Measurements from ENCODE around the gene FAM227A.

FAM227A gene

DNA sequence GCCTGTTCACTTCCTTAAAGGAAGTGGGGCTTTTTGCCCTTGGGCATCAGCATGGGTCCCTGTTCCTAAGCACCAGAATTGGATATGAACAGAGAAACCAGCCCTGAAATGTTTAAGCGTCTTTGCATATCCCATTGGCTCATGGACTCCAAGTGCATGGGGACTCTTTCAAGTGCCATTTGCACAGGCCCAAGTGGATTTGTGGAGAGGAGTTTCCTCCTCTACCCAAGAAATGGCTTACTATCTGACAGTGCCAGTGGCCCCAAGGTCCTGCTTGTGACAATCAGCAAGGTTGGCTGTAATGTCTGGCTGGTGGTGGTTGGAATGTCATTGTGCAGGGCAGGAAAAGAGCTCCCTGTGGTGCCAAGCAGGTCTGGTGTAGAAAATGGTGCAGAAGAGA, 29.6 kb upstream of the FAM227A start:
- no peak for DNase-seq (ENCODE audit: extremely low read depth, low read depth)
- TF ChIP-seq, protein P1, sequence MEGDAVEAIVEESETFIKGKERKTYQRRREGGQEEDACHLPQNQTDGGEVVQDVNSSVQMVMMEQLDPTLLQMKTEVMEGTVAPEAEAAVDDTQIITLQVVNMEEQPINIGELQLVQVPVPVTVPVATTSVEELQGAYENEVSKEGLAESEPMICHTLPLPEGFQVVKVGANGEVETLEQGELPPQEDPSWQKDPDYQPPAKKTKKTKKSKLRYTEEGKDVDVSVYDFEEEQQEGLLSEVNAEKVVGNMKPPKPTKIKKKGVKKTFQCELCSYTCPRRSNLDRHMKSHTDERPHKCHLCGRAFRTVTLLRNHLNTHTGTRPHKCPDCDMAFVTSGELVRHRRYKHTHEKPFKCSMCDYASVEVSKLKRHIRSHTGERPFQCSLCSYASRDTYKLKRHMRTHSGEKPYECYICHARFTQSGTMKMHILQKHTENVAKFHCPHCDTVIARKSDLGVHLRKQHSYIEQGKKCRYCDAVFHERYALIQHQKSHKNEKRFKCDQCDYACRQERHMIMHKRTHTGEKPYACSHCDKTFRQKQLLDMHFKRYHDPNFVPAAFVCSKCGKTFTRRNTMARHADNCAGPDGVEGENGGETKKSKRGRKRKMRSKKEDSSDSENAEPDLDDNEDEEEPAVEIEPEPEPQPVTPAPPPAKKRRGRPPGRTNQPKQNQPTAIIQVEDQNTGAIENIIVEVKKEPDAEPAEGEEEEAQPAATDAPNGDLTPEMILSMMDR (IDR thresholded peaks at IDR 0.05; ENCODE audit: low read depth, low read length): no peak

GRCh38 chr22:38684895-38685294, 28.7 kb upstream of the FAM227A start:
- TF ChIP-seq, protein P1 (IDR thresholded peaks at IDR 0.05; ENCODE audit: low read depth, low read length): no peak

GRCh38 chr22:38681582-38682335, 25.6 kb upstream of the FAM227A start, which contains the start of gene TOMM22:
Gene TOMM22 (plus strand): TSS chr22:38681957. CDS start chr22:38681979, 22 bp downstream.
- DNase-seq (ENCODE audit: extremely low read depth, low read depth): peak; percentile 55
- TF ChIP-seq, protein P1 (IDR thresholded peaks at IDR 0.05; ENCODE audit: low read depth, low read length): peak; percentile 78

More at GRCh38 chr22:38684895-38685294, 28.7 kb upstream of the FAM227A start:
- no peak for DNase-seq (ENCODE audit: extremely low read depth, low read depth)

DNA sequence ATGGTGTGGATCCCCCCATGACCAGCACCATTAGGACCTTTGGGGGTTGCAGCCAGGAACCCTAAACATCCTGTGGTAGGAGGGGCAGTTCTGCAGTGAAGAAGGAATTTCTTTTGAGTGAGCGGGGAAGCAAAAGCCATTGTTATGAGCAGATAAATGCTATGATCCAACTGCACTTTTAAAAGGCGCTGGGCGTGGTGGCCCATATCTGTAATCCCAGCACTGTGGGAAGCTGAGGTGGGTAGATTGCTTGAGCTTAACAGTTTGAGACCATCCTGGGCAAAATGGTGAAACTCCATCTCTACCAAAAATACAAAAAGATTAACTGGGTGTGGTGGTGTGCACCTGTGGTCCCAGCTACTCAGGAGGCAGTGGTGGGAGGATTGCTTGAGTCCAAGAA, 19.6 kb upstream of the FAM227A start:
- TF ChIP-seq, protein P1 (IDR thresholded peaks at IDR 0.05; ENCODE audit: low read depth, low read length): no peak
- no peak for DNase-seq (ENCODE audit: extremely low read depth, low read depth)

GRCh38 chr22:38674888-38675287, 18.7 kb upstream of the FAM227A start:
- TF ChIP-seq, protein P1 (IDR thresholded peaks at IDR 0.05; ENCODE audit: low read depth, low read length): no peak

DNA sequence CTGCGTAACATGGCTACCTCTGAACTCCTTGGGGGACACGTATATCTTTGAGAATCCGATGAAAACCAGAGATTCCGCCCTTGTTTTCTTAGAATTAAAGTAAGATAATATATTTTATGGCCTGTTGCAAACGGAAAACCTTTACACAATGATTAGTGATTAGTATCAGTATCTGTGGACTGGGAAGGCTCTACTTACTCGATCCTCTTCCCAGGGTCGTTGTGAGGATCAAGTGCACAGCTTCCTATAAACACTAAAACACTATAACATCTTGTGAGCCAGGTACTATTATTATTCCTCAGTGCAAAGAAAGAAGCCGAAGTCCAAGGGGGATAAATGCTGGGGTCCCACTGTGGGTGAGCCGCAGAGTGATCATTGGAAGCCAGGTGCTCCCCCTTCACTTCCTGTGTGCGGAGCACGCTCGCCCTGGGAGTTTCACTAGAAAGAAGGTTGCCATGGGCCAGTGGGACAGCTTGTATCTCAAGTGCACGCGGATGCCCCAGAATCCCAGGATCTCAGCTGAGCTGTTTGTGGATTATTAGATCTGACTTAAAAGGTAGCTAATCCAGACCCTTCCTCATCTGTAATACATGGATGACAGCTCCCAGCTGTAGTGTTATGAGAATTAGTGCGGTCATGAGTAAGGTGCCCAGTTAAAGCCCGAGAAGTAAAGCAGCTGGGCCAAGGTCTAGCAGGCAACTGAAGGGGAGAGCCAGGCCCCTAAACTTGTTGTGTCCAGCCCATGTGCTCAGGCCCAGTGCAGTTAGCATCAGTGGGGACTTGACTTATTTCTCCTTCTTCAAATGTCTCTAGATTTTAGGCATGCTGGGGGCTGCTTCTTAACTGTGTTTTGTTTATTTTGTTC, 1.1 kb upstream of the FAM227A start:
- TF ChIP-seq, protein P1 (IDR thresholded peaks at IDR 0.05; ENCODE audit: low read depth, low read length): no peak
- no peak for DNase-seq (ENCODE audit: extremely low read depth, low read depth)

More at GRCh38 chr22:38674888-38675287, 18.7 kb upstream of the FAM227A start:
- DNase-seq (ENCODE audit: extremely low read depth, low read depth): no peak

Data from AG09319 (cell line).